SK-N-SH (cell line): ENCODE measurements around the gene FAM149A. TPM values are rescaled to one million over a fixed set of nuclear protein-coding genes. Genes with fewer than 3 reads are reported as not detected.

Source experiments
- CTCF ChIA-PET: fragments of 300-600, 350-600 bp; formaldehyde crosslinking; extraction: SDS; loops from one replicate; lab custom pipeline; 2021; lab: Yijun Ruan, JAX
- POLR2A ChIA-PET: fragments of 350-600 bp; sonication (Branson Sonifier 250); formaldehyde crosslinking; extraction: SDS; loops from one replicate; lab custom pipeline; 2020; ENCODE audit warnings: antibody characterized with exemption, inconsistent platforms; lab: Yijun Ruan, JAX
- DNase-seq: peaks from one replicate; pipeline ENCODE4 v3.0.0; 2012
- H2AFZ ChIP-seq: fragments of 200-600 bp; sonication (generic); 2 replicates; pipeline ENCODE4 v1.8.1; 2016; ENCODE audit warnings: antibody characterized with exemption, mild to moderate bottlenecking, low read depth
- H3F3A ChIP-seq: fragments of 200-600 bp; sonication (generic); replicated peaks from 2 replicates; pipeline ENCODE3; 2016; ENCODE audit warnings: antibody characterized with exemption, mild to moderate bottlenecking; ENCODE audit not compliant: insufficient read depth
- H3K27ac ChIP-seq, 2 experiments: fragments of 200-500 bp in 1 of 2; fragments of 200-600 bp in 1 of 2; sonication (Bioruptor generic) in 1 of 2; sonication (generic), shearing (Covaris generic) in 1 of 2; 2 replicates each; pipeline versions ENCODE4 v1.5.1 to v1.6.1; 2014 to 2016; ENCODE audit warnings: low read depth in 2 of 2, inconsistent platforms in 1 of 2, low read length in 1 of 2, mild to moderate bottlenecking in 1 of 2, mixed read lengths in 1 of 2
- H3K27me3 ChIP-seq: fragments of 200-600 bp; sonication (generic), shearing (Covaris generic); 2 replicates; pipeline ENCODE4 v1.6.1; 2016; ENCODE audit warnings: mixed run types; ENCODE audit not compliant: insufficient read depth
- H3K36me3 ChIP-seq, 2 experiments: fragments of 200-500 bp in 1 of 2; fragments of 200-600 bp in 1 of 2; sonication (Bioruptor generic) in 1 of 2; sonication (generic) in 1 of 2; replicated peaks in 1 of 2; 2 replicates each; pipeline versions ENCODE3 to v1.5.1; 2014 to 2016; ENCODE audit warnings: low read length in 1 of 2, mild to moderate bottlenecking in 1 of 2; ENCODE audit not compliant: insufficient read depth in 2 of 2, control insufficient read depth in 1 of 2
- H3K4me1 ChIP-seq, 2 experiments: fragments of 200-500 bp in 1 of 2; fragments of 200-600 bp in 1 of 2; sonication (Bioruptor generic) in 1 of 2; sonication (generic), shearing (Covaris generic) in 1 of 2; 2 replicates each; pipeline versions ENCODE4 v1.5.1 to v1.6.1; 2014 to 2016; ENCODE audit warnings: low read depth in 1 of 2, low read length in 1 of 2, mixed run types in 1 of 2; ENCODE audit not compliant: insufficient read depth in 2 of 2, control insufficient read depth in 1 of 2
- H3K4me2 ChIP-seq: fragments of 200-600 bp; sonication (generic), shearing (Covaris generic); 2 replicates; pipeline ENCODE4 v1.6.1; 2017; ENCODE audit warnings: mixed run types
- H3K4me3 ChIP-seq, 2 experiments: fragments of 200-500 bp in 1 of 2; fragments of 200-600 bp in 1 of 2; sonication (Bioruptor generic) in 1 of 2; sonication (generic), shearing (Covaris generic) in 1 of 2; 2 replicates each; pipeline versions ENCODE4 v1.5.1 to v1.8.1; 2014 to 2016; ENCODE audit warnings: low read depth in 2 of 2, inconsistent platforms in 1 of 2, low read length in 1 of 2, mild to moderate bottlenecking in 1 of 2, mixed read lengths in 1 of 2, moderate library complexity in 1 of 2
- H3K79me2 ChIP-seq: fragments of 200-600 bp; sonication (generic); 2 replicates; pipeline ENCODE4 v1.8.1; 2017; ENCODE audit warnings: mild to moderate bottlenecking; ENCODE audit not compliant: insufficient read depth
- H3K9ac ChIP-seq: fragments of 200-600 bp; sonication (generic); 2 replicates; pipeline ENCODE4 v1.6.1; 2017; ENCODE audit warnings: mixed run types
- H3K9me2 ChIP-seq: fragments of 200-600 bp; sonication (generic); 2 replicates; pipeline ENCODE4 v1.6.1; 2017; ENCODE audit warnings: mixed run types
- H3K9me3 ChIP-seq: fragments of 200-600 bp; sonication (generic); 2 replicates; pipeline ENCODE4 v1.6.1; 2017; ENCODE audit warnings: mixed run types, mild to moderate bottlenecking, moderate library complexity
- H4K20me1 ChIP-seq: fragments of 200-600 bp; sonication (generic); 2 replicates; pipeline ENCODE4 v1.6.1; 2017; ENCODE audit warnings: mild to moderate bottlenecking, mixed run types; ENCODE audit not compliant: insufficient read depth
- CHD2 ChIP-seq: fragments of 150-350 bp; IDR thresholded peaks from 2 replicates; pipeline ENCODE4 v1.6.1; 2018; ENCODE audit warnings: low read length; ENCODE audit not compliant: partially characterized antibody
- FOSL2 ChIP-seq: IDR thresholded peaks from 2 replicates; pipeline ENCODE4 v1.4.0; 2012; ENCODE audit warnings: low read depth, mild to moderate bottlenecking, moderate library complexity, borderline replicate concordance
- GATA2 ChIP-seq: sonication (generic); formaldehyde crosslinking; IDR thresholded peaks from 2 replicates; pipeline ENCODE4 v1.5.0; 2020; ENCODE audit warnings: mild to moderate bottlenecking, missing genetic modification reagents
- IRF3 ChIP-seq: fragments of 150-350 bp; IDR thresholded peaks from 2 replicates; pipeline ENCODE4 v1.6.1; 2016; ENCODE audit warnings: mild to moderate bottlenecking, low read depth, low read length
- JUND ChIP-seq: IDR thresholded peaks from 2 replicates; pipeline ENCODE4 v1.4.0; 2012
- MEF2A ChIP-seq: IDR thresholded peaks from 2 replicates; pipeline ENCODE4 v1.4.0; 2012; ENCODE audit warnings: low read depth, borderline replicate concordance
- MXI1 ChIP-seq: IDR thresholded peaks from 2 replicates; pipeline ENCODE4 v1.6.1; 2012; ENCODE audit warnings: mild to moderate bottlenecking, low read depth, low read length, improper control_type of control experiment
- NRF1 ChIP-seq: IDR thresholded peaks from 2 replicates; pipeline ENCODE4 v1.6.1; 2012; ENCODE audit warnings: low read depth, mild to moderate bottlenecking, low read length
- PBX3 ChIP-seq: IDR thresholded peaks from 2 replicates; pipeline ENCODE4; 2012
- RAD21 ChIP-seq: IDR thresholded peaks from 2 replicates; pipeline ENCODE4 v1.6.1; 2012; ENCODE audit warnings: mild to moderate bottlenecking, low read length
- RCOR1 ChIP-seq: fragments of 150-350 bp; IDR thresholded peaks from 2 replicates; pipeline ENCODE4 v1.6.1; 2017; ENCODE audit warnings: antibody characterized with exemption, low read length
- RFX5 ChIP-seq: IDR thresholded peaks from 2 replicates; pipeline ENCODE4 v1.6.1; 2012; ENCODE audit warnings: mild to moderate bottlenecking, improper control_type of control experiment, low read length
- SIN3A ChIP-seq: IDR thresholded peaks from 2 replicates; pipeline ENCODE4 v1.6.1; 2012; ENCODE audit warnings: low read depth, mild to moderate bottlenecking, low read length, moderate library complexity, borderline replicate concordance
- SMC3 ChIP-seq: IDR thresholded peaks from 2 replicates; pipeline ENCODE4 v1.6.1; 2012; ENCODE audit warnings: low read depth, low read length, improper control_type of control experiment
- TCF12 ChIP-seq: IDR thresholded peaks from 2 replicates; pipeline ENCODE4 v1.4.0; 2012
- TEAD4 ChIP-seq: IDR thresholded peaks from 2 replicates; pipeline ENCODE4 v1.4.0; 2012; ENCODE audit warnings: mild to moderate bottlenecking, borderline replicate concordance; ENCODE audit not compliant: insufficient read depth
- USF2 ChIP-seq: fragments of 150-350 bp; IDR thresholded peaks from 2 replicates; pipeline ENCODE4 v1.6.1; 2017; ENCODE audit warnings: antibody characterized with exemption, low read length, low read depth, borderline replicate concordance
- WGBS: methylation state at CpG from one replicate; pipeline ENCODE4 v1.1.6; 2017; ENCODE audit warnings: low lambda C conversion rate; 5-methylcytosine and 5-hydroxymethylcytosine counted together
- polyA plus RNA-seq, 3 experiments: library from polyadenylated mRNA; depleted of rRNA; stranded (reverse); fragments of >200 nt; gene quantifications; 2 replicates each; pipeline ENCODE4 v1.2.3, GENCODE V29; 2012

FAM149A gene
- polyA plus RNA-seq, 1 of the 3 experiments (the other 2 are of a cell fraction) = 0.38 TPM

- CTCF ChIA-PET = interaction anchor here (1.0 to 1.6 kb wide), 2 partner anchors 10 to 41 kb away, joined by 3 to 4 read pairs; no protein-coding TSS in a partner anchor
- no peak overlapping the region for H3K4me2 ChIP-seq
Measured at GRCh38 chr4:186096681-186097165, 7.8 kb upstream of the FAM149A start.

DNA sequence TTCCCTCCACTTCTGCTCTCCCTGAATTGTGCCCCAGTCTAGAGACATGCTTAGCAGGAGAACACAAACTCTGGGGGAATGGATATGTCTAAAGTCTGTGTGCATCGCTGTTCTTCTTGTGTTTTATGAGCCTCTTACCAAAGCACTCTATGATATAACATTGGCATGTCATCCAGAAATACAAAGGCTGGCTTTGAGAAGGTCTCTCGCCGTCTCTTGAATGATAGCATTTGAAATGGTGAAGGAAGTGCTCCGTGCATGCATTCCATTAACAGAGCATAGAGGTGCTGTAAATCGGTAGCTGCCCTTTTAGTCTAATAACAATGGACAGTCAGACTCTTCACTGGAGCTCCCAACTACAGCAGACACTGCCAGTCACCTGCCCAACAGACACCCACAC is 7.1 kb upstream of the FAM149A start:
- Histone ChIP-seq H3K9me2 (no peaks in the 10 kb centered on the region), H3K9me3 (no peaks in the 10 kb centered on the region), H3K36me3 (no peaks in the 10 kb centered on the region), H3K4me1 (no peaks in the 10 kb centered on the region; a peak in 1 of 4 replicates), H3K27me3 (no peaks in the 10 kb centered on the region), H3K4me3 (no peak overlapping the region), H3K9ac (no peak overlapping the region), H2AFZ (no peak overlapping the region), H3F3A (no peaks in the 10 kb centered on the region), H3K79me2 (no peaks in the 10 kb centered on the region)
- 72% methylated on average over 4 of the region's 5 CpGs for WGBS
- no peak for DNase-seq
- TF ChIP-seq RCOR1 (no peak), TCF12 (no peak), SIN3A (no peak), GATA2 (CRISPR knock-in tag) (no peak), PBX3 (no peak), RFX5 (no peak), JUND (no peak), CHD2 (no peak), SMC3 (no peak), USF2 (no peak), FOSL2 (no peak), TEAD4 (no peak), NRF1 (no peak)
- TF ChIP-seq, all 33 proteins: peak for 0
- ChIA-PET CTCF (interaction anchor here (1.6 kb wide), 1 partner anchor 40 kb away, joined by 4 read pairs; no protein-coding TSS in a partner anchor), POLR2A (no interaction called here)
- Histone ChIP-seq H4K20me1 (no peaks in the 10 kb centered on the region), H3K27ac (no peak overlapping the region), H3K4me2 (no peak overlapping the region)

More at GRCh38 chr4:186096681-186097165, 7.8 kb upstream of the FAM149A start:
- Histone ChIP-seq H3K9ac (no peak overlapping the region), H4K20me1 (no peaks in the 10 kb centered on the region), H2AFZ (no peak overlapping the region), H3K9me3 (no peaks in the 10 kb centered on the region), H3K9me2 (no peaks in the 10 kb centered on the region), H3K27me3 (no peaks in the 10 kb centered on the region), H3F3A (no peaks in the 10 kb centered on the region), H3K4me3 (no peak overlapping the region), H3K27ac (no peak overlapping the region), H3K36me3 (no peaks in the 10 kb centered on the region)
- DNase-seq = peak; percentile 32
- POLR2A ChIA-PET = no interaction called here
- WGBS = 46% methylated on average over 7 of the region's 9 CpGs
- TF ChIP-seq CHD2 = no peak
- TF ChIP-seq MEF2A = no peak
- no peak for TF ChIP-seq PBX3
- no peak for TF ChIP-seq RAD21
- TF ChIP-seq FOSL2 = no peak
- TF ChIP-seq IRF3 = no peak
- no peak for TF ChIP-seq MXI1
- TF ChIP-seq, all 33 proteins: peak for 0
- Histone ChIP-seq H3K79me2 (no peaks in the 10 kb centered on the region), H3K4me1 (no peaks in the 10 kb centered on the region; a peak in 1 of 4 replicates)
